B cell (primary cell): Measurements from ENCODE around the gene TCERG1L. TPM values are rescaled to one million over a fixed set of nuclear protein-coding genes. Genes with fewer than 3 reads are reported as not detected.
"Not testable (repeated sequence)": the region's sequence is repeated elsewhere in the genome, so short reads cannot be mapped to it uniquely, and the experiment has no call there.

ENCODE experiments used
- ATAC-seq: fragments of 200-7000 bp; cut with Tn5 transposase; one replicate; pipeline ENCODE4 v1.10.0; 2021; ENCODE audit warnings: low read depth, mild to moderate bottlenecking, moderate number of reproducible peaks, moderate library complexity
- CTCF ChIA-PET: fragments of 350-600 bp; sonication (Branson Sonifier 250); formaldehyde crosslinking; loops from one replicate; lab custom pipeline; 2021; ENCODE audit warnings: antibody characterized with exemption, inconsistent platforms; lab: Charles Lee
- POLR2A ChIA-PET: fragments of 350-600 bp; sonication (Branson Sonifier 250); formaldehyde crosslinking; loops from one replicate; lab custom pipeline; 2021; ENCODE audit warnings: antibody characterized with exemption; lab: Charles Lee
- DNase-seq: peaks from one replicate; pipeline ENCODE4 v3.0.0; 2013
- H2AFZ ChIP-seq: 2 replicates; pipeline ENCODE4 v1.6.1; 2012; ENCODE audit warnings: mild to moderate bottlenecking, low read depth, low read length; ENCODE audit not compliant: insufficient read depth, poor library complexity, severe bottlenecking
- H3K27ac ChIP-seq, 2 donors: 1 replicate in 1 of 2; 2 replicates in 1 of 2; pipeline ENCODE4 v1.5.1; 2012 to 2013; ENCODE audit warnings: low read length in 2 of 2, mild to moderate bottlenecking in 2 of 2, moderate library complexity in 1 of 2
- H3K27me3 ChIP-seq, 4 experiments: fragments of 200-600 bp in 1 of 4; sonication (generic) in 1 of 4; replicated peaks in 1 of 4; 1 replicate in 2 of 4; 2 replicates in 2 of 4; pipeline versions ENCODE4 v1.6.1 to v1.7.0; 2013 to 2016; ENCODE audit warnings: low read length in 3 of 4, mild to moderate bottlenecking in 2 of 4, mixed read lengths in 1 of 4, moderate library complexity in 1 of 4; ENCODE audit not compliant: insufficient read depth in 4 of 4, control insufficient read depth in 3 of 4; ENCODE audit errors: control extremely low read depth in 1 of 4
- H3K36me3 ChIP-seq, 2 experiments: replicated peaks in 1 of 2; 1 replicate in 1 of 2; 2 replicates in 1 of 2; pipeline versions ENCODE4 v1.6.1 to v1.7.1; 2013; ENCODE audit warnings: low read length in 1 of 2; ENCODE audit not compliant: insufficient read depth in 2 of 2, control insufficient read depth in 1 of 2; ENCODE audit errors: control extremely low read depth in 1 of 2, extremely low read depth in 1 of 2
- H3K4me1 ChIP-seq, 2 donors: fragments of 200-600 bp in 1 of 2; sonication (generic) in 1 of 2; 1 replicate in 1 of 2; 2 replicates in 1 of 2; pipeline versions ENCODE4 v1.5.1 to v1.6.1; 2013 to 2017; ENCODE audit warnings: low read length in 2 of 2; ENCODE audit not compliant: control insufficient read depth in 2 of 2, insufficient read depth in 2 of 2
- H3K4me2 ChIP-seq: replicated peaks from 2 replicates; pipeline ENCODE3; 2012; ENCODE audit warnings: mild to moderate bottlenecking, low read depth, low read length; ENCODE audit not compliant: poor library complexity, severe bottlenecking
- H3K4me3 ChIP-seq, 5 experiments: fragments of 200-600 bp in 1 of 5; sonication (generic) in 1 of 5; 1 replicate in 3 of 5; 2 replicates in 2 of 5; pipeline versions ENCODE4 v1.5.1 to v1.7.0; 2011 to 2016; ENCODE audit warnings: low read length in 4 of 5, mild to moderate bottlenecking in 4 of 5, low read depth in 2 of 5, control low read depth in 1 of 5, moderate library complexity in 1 of 5; ENCODE audit not compliant: insufficient read depth in 1 of 5; ENCODE audit errors: control extremely low read depth in 1 of 5, extremely low read depth in 1 of 5
- H3K79me2 ChIP-seq: fragments of 200-600 bp; sonication (generic); one replicate; pipeline ENCODE4 v1.6.0; 2016; ENCODE audit warnings: low read length; ENCODE audit not compliant: control insufficient read depth, insufficient read depth
- H3K9ac ChIP-seq: fragments of 200-600 bp; sonication (generic); 2 replicates; pipeline ENCODE4 v1.6.1; 2017; ENCODE audit warnings: mild to moderate bottlenecking, low read length, moderate library complexity
- H3K9me3 ChIP-seq, 3 donors: one replicate each; pipeline versions ENCODE4 v1.6.1 to v1.7.1; 2013; ENCODE audit warnings: low read length in 2 of 3; ENCODE audit not compliant: control insufficient read depth in 2 of 3, insufficient read depth in 1 of 3; ENCODE audit errors: control extremely low read depth in 1 of 3
- H4K20me1 ChIP-seq: 2 replicates; pipeline ENCODE4 v1.6.0; 2012; ENCODE audit warnings: mild to moderate bottlenecking, low read length; ENCODE audit not compliant: insufficient read depth, control insufficient read depth, poor library complexity, severe bottlenecking
- H3K27ac Mint-ChIP-seq: one replicate; pipeline ENCODE4 v1.8.0; 2021; ENCODE audit warnings: mixed read lengths
- H3K27me3 Mint-ChIP-seq: one replicate; pipeline ENCODE4 v1.8.0; 2021; ENCODE audit warnings: mixed read lengths
- H3K4me1 Mint-ChIP-seq: one replicate; pipeline ENCODE4 v1.8.0; 2021; ENCODE audit warnings: mixed read lengths
- H3K4me3 Mint-ChIP-seq: one replicate; pipeline ENCODE4 v1.8.0; 2021; ENCODE audit warnings: mixed read lengths
- H3K9me3 Mint-ChIP-seq: one replicate; pipeline ENCODE4 v1.8.0; 2022; ENCODE audit warnings: mixed read lengths; ENCODE audit not compliant: insufficient read depth
- CTCF ChIP-seq: fragments of 200-600 bp; IDR thresholded peaks from one replicate; pipeline ENCODE4 v1.8.0; 2022; ENCODE audit warnings: antibody characterized with exemption, mild to moderate bottlenecking
- EZH2 ChIP-seq: IDR thresholded peaks from 2 replicates; pipeline ENCODE4 v1.6.1; 2012; ENCODE audit warnings: borderline replicate concordance, low read depth, mild to moderate bottlenecking, moderate library complexity, low read length; ENCODE audit not compliant: insufficient read depth, poor library complexity, severe bottlenecking
- WGBS: methylation state at CpG from one replicate; pipeline ENCODE4 v1.1.5; 2013; ENCODE audit warnings: missing lambda C conversion rate; ENCODE audit not compliant: insufficient coverage; 5-methylcytosine and 5-hydroxymethylcytosine counted together
- intact Hi-C: fragments of 100-400 bp; cut with micrococcal nuclease; formaldehyde crosslinking; loops from one replicate; pipeline ENCODE4 v1.10.0; 2022
- polyA plus RNA-seq: library from polyadenylated mRNA; depleted of rRNA; stranded (reverse); fragments of >200 nt; gene quantifications from 2 replicates; pipeline ENCODE4 v1.2.3, GENCODE V29; 2012
- total RNA-seq, 2 donors: library from RNA; stranded (reverse); fragments of 120-200 nt in 1 of 2; gene quantifications; 1 replicate in 1 of 2; 2 replicates in 1 of 2; pipeline versions ENCODE4 v1.2.3 to v1.2.4, GENCODE V29; 2013 to 2022

The TCERG1L gene
- total and polyA plus RNA-seq, 2 donors (not counting 1 experiment from before 2014, with no cell fraction given), result 0.10 TPM; not detected in 1

GRCh38 chr10:131155218-131155875 lies 156.2 kb downstream of the TCERG1L start:
- Mint-ChIP-seq H3K4me3 (no peak overlapping the region), H3K9me3 (peaks cover 5% of the 10 kb centered on the region), H3K27ac (no peak overlapping the region), H3K4me1 (no peaks in the 10 kb centered on the region), H3K27me3 (no peaks in the 10 kb centered on the region)
- DNase-seq (no peak), ATAC-seq (no peak)
- WGBS, result 63% methylated on average over 18 of the region's 18 CpGs
- Histone ChIP-seq H2AFZ (no peak overlapping the region), H3K27me3 (no peaks in the 10 kb centered on the region), H3K4me2 (no peak overlapping the region), H3K9ac (no peak overlapping the region), H3K4me1 (no peaks in the 10 kb centered on the region), H3K79me2 (no peaks in the 10 kb centered on the region), H3K9me3 (peaks cover 0 to 42% (median 0%) of the 10 kb centered on the region in 3 donors), H4K20me1 (no peaks in the 10 kb centered on the region), H3K4me3 (no peak overlapping the region), H3K36me3 (no peaks in the 10 kb centered on the region), H3K27ac (no peak overlapping the region)
- ChIA-PET POLR2A (no interaction called here), CTCF (no interaction called here)
- intact Hi-C loops, result no loop called here
- TF ChIP-seq CTCF (no peak), EZH2 (no peak)

GRCh38 chr10:131154306-131155025 lies 157.1 kb downstream of the TCERG1L start:
- no peak overlapping the region for H3K27ac Mint-ChIP-seq
- no peak for TF ChIP-seq EZH2
- no peak for TF ChIP-seq CTCF

GRCh38 chr10:131152456-131152855 lies 159.1 kb downstream of the TCERG1L start:
- CTCF ChIA-PET, H3K4me3 ChIP-seq, ATAC-seq, H3K9me3 Mint-ChIP-seq, H3K4me1 ChIP-seq, H3K27ac ChIP-seq, DNase-seq, H4K20me1 ChIP-seq, H2AFZ ChIP-seq, H3K79me2 ChIP-seq, H3K36me3 ChIP-seq, H3K4me2 ChIP-seq, H3K27ac Mint-ChIP-seq, POLR2A ChIA-PET, H3K27me3 ChIP-seq, H3K4me1 Mint-ChIP-seq, H3K9ac ChIP-seq, H3K27me3 Mint-ChIP-seq, H3K4me3 Mint-ChIP-seq, intact Hi-C loops: not testable (repeated sequence)
- peaks cover 0 to 60% (median 0%) of the 10 kb centered on the region in 3 donors for H3K9me3 ChIP-seq

More at GRCh38 chr10:131154306-131155025, 157.1 kb downstream of the TCERG1L start:
- 84% methylated on average over 16 of the region's 17 CpGs for WGBS
- Histone ChIP-seq H3K4me2 (no peak overlapping the region), H3K4me3 (no peak overlapping the region), H3K79me2 (no peaks in the 10 kb centered on the region), H2AFZ (no peak overlapping the region), H4K20me1 (no peaks in the 10 kb centered on the region), H3K4me1 (no peaks in the 10 kb centered on the region), H3K27ac (no peak overlapping the region), H3K9me3 (peaks cover 0 to 51% (median 0%) of the 10 kb centered on the region in 3 donors), H3K9ac (no peak overlapping the region), H3K27me3 (no peaks in the 10 kb centered on the region), H3K36me3 (no peaks in the 10 kb centered on the region)
- no peak overlapping the region for H3K4me3 Mint-ChIP-seq
- DNase-seq, result no peak
- H3K4me1 Mint-ChIP-seq, result no peaks in the 10 kb centered on the region
- H3K9me3 Mint-ChIP-seq, result peaks cover 5% of the 10 kb centered on the region
- CTCF ChIA-PET, result no interaction called here
- ATAC-seq, result no peak
- intact Hi-C loops, result no loop called here
- POLR2A ChIA-PET, result no interaction called here
- H3K27me3 Mint-ChIP-seq, result no peaks in the 10 kb centered on the region
